Measurements from ENCODE around the gene SLC6A6. TPM values are rescaled to one million over a fixed set of nuclear protein-coding genes. Genes with fewer than 3 reads are reported as not detected.

The SLC6A6 gene
- total and polyA plus RNA-seq, 8 donors: 3.0 to 36.7 (median 19.7) TPM

GRCh38 chr3:14441920-14442300, 39.5 kb downstream of the SLC6A6 start:
- no peak overlapping the region for H3K27ac ChIP-seq
- 86 to 96% (median 89%) methylated on average over 6 of the region's 6 CpGs for WGBS, 5 donors
- intact Hi-C loops (cut with DNase I; ENCODE audit: low total_unique reads): no loop called here
- no peak for DNase-seq
- H3K27me3 ChIP-seq: no peaks in the 10 kb centered on the region
- H3K4me3 ChIP-seq: no peak overlapping the region
- TF ChIP-seq, protein P1, sequence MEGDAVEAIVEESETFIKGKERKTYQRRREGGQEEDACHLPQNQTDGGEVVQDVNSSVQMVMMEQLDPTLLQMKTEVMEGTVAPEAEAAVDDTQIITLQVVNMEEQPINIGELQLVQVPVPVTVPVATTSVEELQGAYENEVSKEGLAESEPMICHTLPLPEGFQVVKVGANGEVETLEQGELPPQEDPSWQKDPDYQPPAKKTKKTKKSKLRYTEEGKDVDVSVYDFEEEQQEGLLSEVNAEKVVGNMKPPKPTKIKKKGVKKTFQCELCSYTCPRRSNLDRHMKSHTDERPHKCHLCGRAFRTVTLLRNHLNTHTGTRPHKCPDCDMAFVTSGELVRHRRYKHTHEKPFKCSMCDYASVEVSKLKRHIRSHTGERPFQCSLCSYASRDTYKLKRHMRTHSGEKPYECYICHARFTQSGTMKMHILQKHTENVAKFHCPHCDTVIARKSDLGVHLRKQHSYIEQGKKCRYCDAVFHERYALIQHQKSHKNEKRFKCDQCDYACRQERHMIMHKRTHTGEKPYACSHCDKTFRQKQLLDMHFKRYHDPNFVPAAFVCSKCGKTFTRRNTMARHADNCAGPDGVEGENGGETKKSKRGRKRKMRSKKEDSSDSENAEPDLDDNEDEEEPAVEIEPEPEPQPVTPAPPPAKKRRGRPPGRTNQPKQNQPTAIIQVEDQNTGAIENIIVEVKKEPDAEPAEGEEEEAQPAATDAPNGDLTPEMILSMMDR (IDR thresholded peaks at IDR 0.05): no peak
- TF ChIP-seq POLR2A (IDR thresholded peaks at IDR 0.05) (no peak), POLR2AphosphoS5 (IDR thresholded peaks at IDR 0.05) (no peak), EP300 (IDR thresholded peaks at IDR 0.05) (no peak)
- peaks cover 26 to 65% (median 49%) of the 10 kb centered on the region in 4 donors for H3K4me1 ChIP-seq
- peaks cover 12 to 33% (median 29%) of the 10 kb centered on the region in 4 donors for H3K36me3 ChIP-seq
- H3K9me3 ChIP-seq: no peaks in the 10 kb centered on the region

GRCh38 chr3:14444380-14444779, 42.0 kb downstream of the SLC6A6 start:
- WGBS, 5 donors: 85 to 95% (median 91%) methylated on average over 5 to 6 of the region's 6 CpGs
- Histone ChIP-seq H3K36me3 (peaks cover 36 to 58% (median 54%) of the 10 kb centered on the region in 4 donors), H3K4me3 (no peak overlapping the region), H3K4me1 (peaks cover 15 to 46% (median 32%) of the 10 kb centered on the region in 4 donors), H3K9me3 (no peaks in the 10 kb centered on the region), H3K27me3 (no peaks in the 10 kb centered on the region), H3K27ac (no peak overlapping the region)
- intact Hi-C loops (cut with DNase I; ENCODE audit: low total_unique reads): no loop called here
- no peak for DNase-seq
- TF ChIP-seq EP300 (IDR thresholded peaks at IDR 0.05): no peak

DNA sequence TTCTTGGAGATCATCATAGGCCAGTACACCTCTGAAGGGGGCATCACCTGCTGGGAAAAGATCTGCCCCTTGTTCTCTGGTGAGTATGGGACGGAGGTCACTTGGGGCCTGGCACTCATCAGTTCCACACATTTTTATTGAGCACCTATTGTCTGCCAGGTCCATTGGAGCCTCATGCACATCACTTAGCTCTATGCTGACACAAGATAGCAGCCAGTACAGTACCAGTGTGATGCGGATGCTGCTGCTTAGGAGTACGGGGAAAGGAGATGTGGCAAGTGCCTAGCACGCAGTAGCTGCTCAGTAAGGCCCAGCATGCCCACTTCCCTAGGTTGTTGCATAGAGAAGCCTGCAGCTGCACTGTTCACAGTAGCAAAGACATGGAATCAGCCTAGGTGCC, 43.4 kb downstream of the SLC6A6 start:
- Histone ChIP-seq H3K27ac (no peak overlapping the region), H3K27me3 (no peaks in the 10 kb centered on the region), H3K9me3 (no peaks in the 10 kb centered on the region), H3K4me3 (no peak overlapping the region), H3K36me3 (peaks cover 38 to 72% (median 67%) of the 10 kb centered on the region in 4 donors), H3K4me1 (peaks cover 6 to 32% (median 18%) of the 10 kb centered on the region in 4 donors)
- no peak for DNase-seq
- WGBS, 5 donors: 98 to 100% (median 99%) methylated on average over 4 of the region's 4 CpGs
- intact Hi-C loops (cut with DNase I; ENCODE audit: low total_unique reads): no loop called here
- no peak for TF ChIP-seq POLR2A (IDR thresholded peaks at IDR 0.05)
- no peak for TF ChIP-seq POLR2AphosphoS5 (IDR thresholded peaks at IDR 0.05)
- TF ChIP-seq, protein P1 (IDR thresholded peaks at IDR 0.05): no peak
- no peak for TF ChIP-seq EP300 (IDR thresholded peaks at IDR 0.05)

GRCh38 chr3:14446988-14447570, 44.7 kb downstream of the SLC6A6 start:
- no peak overlapping the region for H3K27ac ChIP-seq
- no peak for DNase-seq
- peaks cover 39 to 81% (median 69%) of the 10 kb centered on the region in 4 donors for H3K36me3 ChIP-seq
- TF ChIP-seq EP300 (IDR thresholded peaks at IDR 0.05) (no peak), POLR2A (IDR thresholded peaks at IDR 0.05) (no peak), POLR2AphosphoS5 (IDR thresholded peaks at IDR 0.05) (no peak)
- TF ChIP-seq, protein P1 (IDR thresholded peaks at IDR 0.05): no peak
- no peaks in the 10 kb centered on the region for H3K27me3 ChIP-seq
- 92 to 100% (median 100%) methylated on average over 1 of the region's 1 CpG for WGBS, 5 donors
- peaks cover 7 to 30% (median 13%) of the 10 kb centered on the region in 4 donors for H3K4me1 ChIP-seq
- no peak overlapping the region for H3K4me3 ChIP-seq
- H3K9me3 ChIP-seq: no peaks in the 10 kb centered on the region
- intact Hi-C loops (cut with DNase I; ENCODE audit: low total_unique reads): no loop called here

- Histone ChIP-seq H3K36me3 (peaks cover 39 to 84% (median 69%) of the 10 kb centered on the region in 4 donors), H3K9me3 (no peaks in the 10 kb centered on the region), H3K27ac (no peak overlapping the region), H3K4me1 (peaks cover 17 to 34% (median 23%) of the 10 kb centered on the region in 4 donors), H3K4me3 (no peak overlapping the region), H3K27me3 (no peaks in the 10 kb centered on the region)
- DNase-seq: no peak
- no peak for TF ChIP-seq EP300 (IDR thresholded peaks at IDR 0.05)
- intact Hi-C loops (cut with DNase I; ENCODE audit: low total_unique reads): no loop called here
- 86 to 100% (median 97%) methylated on average over 4 of the region's 4 CpGs for WGBS, 5 donors
These were observed 45.7 kb downstream of the SLC6A6 start for GRCh38 chr3:14448063-14448462.

Measured in stomach (tissue), 9 donors.